Measurements from ENCODE around the gene MAD1L1. TPM values are rescaled to one million over a fixed set of nuclear protein-coding genes. Genes with fewer than 3 reads are reported as not detected.

MAD1L1 gene
- total and polyA plus RNA-seq, 4 donors: 12.8 to 20.7 (median 16.5) TPM

DNA sequence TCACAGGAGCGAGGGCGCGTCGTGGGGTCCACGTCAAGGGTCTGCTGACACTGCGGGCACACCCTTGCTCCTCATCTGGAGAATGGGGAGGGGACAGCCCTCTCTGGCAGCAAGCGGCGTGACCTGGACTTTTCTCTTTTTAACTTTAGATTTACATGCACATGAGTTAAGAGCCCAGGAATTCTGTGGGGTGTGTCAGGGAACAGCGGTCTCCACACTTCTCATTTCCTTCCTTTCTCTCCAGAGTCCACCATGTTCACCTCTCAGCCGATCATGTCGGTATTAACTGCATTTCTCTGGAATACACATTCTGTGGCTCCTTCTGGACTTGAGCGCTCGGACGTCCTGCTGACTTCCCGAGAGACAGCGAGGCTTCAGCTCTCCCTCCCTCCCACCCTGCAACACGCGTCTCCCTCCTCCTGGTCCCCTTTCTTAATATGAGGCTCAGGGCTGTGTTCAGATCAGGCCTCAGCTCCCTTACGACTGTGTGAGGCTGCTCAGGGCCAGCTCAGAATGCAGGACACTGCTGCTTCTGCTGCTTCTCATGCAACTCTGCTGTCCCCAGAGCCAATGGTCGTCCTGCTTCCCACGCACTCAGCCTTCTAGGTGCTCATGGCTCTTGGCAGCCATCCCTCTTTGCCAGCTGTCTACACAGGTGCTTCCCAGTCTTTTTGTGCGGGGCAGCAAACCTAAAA is 301.3 kb downstream of the MAD1L1 start:
- peaks cover 2 to 22% (median 12%) of the 10 kb centered on the region in 4 donors for H3K4me1 ChIP-seq (ENCODE audit: control insufficient read depth in 4 of 4, insufficient read depth in 4 of 4, low read length in 3 of 4)
- no peak overlapping the region for H3K27ac ChIP-seq (ENCODE audit: low read depth in 1 of 2, low read length in 2 of 2)
- no peak for DNase-seq (ENCODE audit: low spot score)
- no peak overlapping the region for H3K9ac ChIP-seq (ENCODE audit: low read depth in 1 of 2, low read length in 2 of 2)
- TF ChIP-seq, protein P1, sequence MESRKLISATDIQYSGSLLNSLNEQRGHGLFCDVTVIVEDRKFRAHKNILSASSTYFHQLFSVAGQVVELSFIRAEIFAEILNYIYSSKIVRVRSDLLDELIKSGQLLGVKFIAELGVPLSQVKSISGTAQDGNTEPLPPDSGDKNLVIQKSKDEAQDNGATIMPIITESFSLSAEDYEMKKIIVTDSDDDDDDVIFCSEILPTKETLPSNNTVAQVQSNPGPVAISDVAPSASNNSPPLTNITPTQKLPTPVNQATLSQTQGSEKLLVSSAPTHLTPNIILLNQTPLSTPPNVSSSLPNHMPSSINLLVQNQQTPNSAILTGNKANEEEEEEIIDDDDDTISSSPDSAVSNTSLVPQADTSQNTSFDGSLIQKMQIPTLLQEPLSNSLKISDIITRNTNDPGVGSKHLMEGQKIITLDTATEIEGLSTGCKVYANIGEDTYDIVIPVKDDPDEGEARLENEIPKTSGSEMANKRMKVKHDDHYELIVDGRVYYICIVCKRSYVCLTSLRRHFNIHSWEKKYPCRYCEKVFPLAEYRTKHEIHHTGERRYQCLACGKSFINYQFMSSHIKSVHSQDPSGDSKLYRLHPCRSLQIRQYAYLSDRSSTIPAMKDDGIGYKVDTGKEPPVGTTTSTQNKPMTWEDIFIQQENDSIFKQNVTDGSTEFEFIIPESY (IDR thresholded peaks at IDR 0.05): no peak
- TF ChIP-seq FOXA1 (IDR thresholded peaks at IDR 0.05): no peak
- no peak for TF ChIP-seq JUND (IDR thresholded peaks at IDR 0.05)
- no peak for TF ChIP-seq REST (IDR thresholded peaks at IDR 0.05)
- TF ChIP-seq, protein P2, sequence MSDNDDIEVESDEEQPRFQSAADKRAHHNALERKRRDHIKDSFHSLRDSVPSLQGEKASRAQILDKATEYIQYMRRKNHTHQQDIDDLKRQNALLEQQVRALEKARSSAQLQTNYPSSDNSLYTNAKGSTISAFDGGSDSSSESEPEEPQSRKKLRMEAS (IDR thresholded peaks at IDR 0.05): no peak
- no peak for TF ChIP-seq RAD21 (IDR thresholded peaks at IDR 0.05)
- TF ChIP-seq FOXA2 (IDR thresholded peaks at IDR 0.05): no peak
- no peak for TF ChIP-seq HNF4G (IDR thresholded peaks at IDR 0.05)
- TF ChIP-seq, protein P3, sequence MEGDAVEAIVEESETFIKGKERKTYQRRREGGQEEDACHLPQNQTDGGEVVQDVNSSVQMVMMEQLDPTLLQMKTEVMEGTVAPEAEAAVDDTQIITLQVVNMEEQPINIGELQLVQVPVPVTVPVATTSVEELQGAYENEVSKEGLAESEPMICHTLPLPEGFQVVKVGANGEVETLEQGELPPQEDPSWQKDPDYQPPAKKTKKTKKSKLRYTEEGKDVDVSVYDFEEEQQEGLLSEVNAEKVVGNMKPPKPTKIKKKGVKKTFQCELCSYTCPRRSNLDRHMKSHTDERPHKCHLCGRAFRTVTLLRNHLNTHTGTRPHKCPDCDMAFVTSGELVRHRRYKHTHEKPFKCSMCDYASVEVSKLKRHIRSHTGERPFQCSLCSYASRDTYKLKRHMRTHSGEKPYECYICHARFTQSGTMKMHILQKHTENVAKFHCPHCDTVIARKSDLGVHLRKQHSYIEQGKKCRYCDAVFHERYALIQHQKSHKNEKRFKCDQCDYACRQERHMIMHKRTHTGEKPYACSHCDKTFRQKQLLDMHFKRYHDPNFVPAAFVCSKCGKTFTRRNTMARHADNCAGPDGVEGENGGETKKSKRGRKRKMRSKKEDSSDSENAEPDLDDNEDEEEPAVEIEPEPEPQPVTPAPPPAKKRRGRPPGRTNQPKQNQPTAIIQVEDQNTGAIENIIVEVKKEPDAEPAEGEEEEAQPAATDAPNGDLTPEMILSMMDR (IDR thresholded peaks at IDR 0.05; ENCODE audit: low read depth, low read length, missing input control): no peak
- TF ChIP-seq HNF4A (conservative IDR thresholded peaks at IDR 0.05): no peak
- no peak for TF ChIP-seq YY1 (IDR thresholded peaks at IDR 0.05)
- WGBS: 96% methylated on average over 22 of the region's 22 CpGs
- H3K27me3 ChIP-seq (ENCODE audit: control insufficient read depth in 4 of 4, insufficient read depth in 4 of 4, low read length in 3 of 4): no peaks in the 10 kb centered on the region
- H3K9me3 ChIP-seq (ENCODE audit: control insufficient read depth in 4 of 4, low read length in 3 of 4): no peaks in the 10 kb centered on the region
- H3K4me3 ChIP-seq (ENCODE audit: low read depth in 1 of 3, low read length in 3 of 3): no peak overlapping the region
- H3K36me3 ChIP-seq (ENCODE audit: control insufficient read depth in 4 of 4, insufficient read depth in 3 of 4, low read depth in 1 of 4, low read length in 3 of 4): no peaks in the 10 kb centered on the region

GRCh38 chr7:1930381-1931065 is 302.2 kb downstream of the MAD1L1 start:
- Histone ChIP-seq H3K27me3 (ENCODE audit: control insufficient read depth in 4 of 4, insufficient read depth in 4 of 4, low read length in 3 of 4) (no peaks in the 10 kb centered on the region), H3K9me3 (ENCODE audit: control insufficient read depth in 4 of 4, low read length in 3 of 4) (no peaks in the 10 kb centered on the region), H3K27ac (ENCODE audit: low read depth in 1 of 2, low read length in 2 of 2) (no peak overlapping the region), H3K4me3 (ENCODE audit: low read depth in 1 of 3, low read length in 3 of 3) (no peak overlapping the region), H3K9ac (ENCODE audit: low read depth in 1 of 2, low read length in 2 of 2) (no peak overlapping the region), H3K36me3 (ENCODE audit: control insufficient read depth in 4 of 4, insufficient read depth in 3 of 4, low read depth in 1 of 4, low read length in 3 of 4) (no peaks in the 10 kb centered on the region), H3K4me1 (ENCODE audit: control insufficient read depth in 4 of 4, insufficient read depth in 4 of 4, low read length in 3 of 4) (peaks cover 2 to 25% (median 12%) of the 10 kb centered on the region in 4 donors)
- WGBS: 96% methylated on average over 35 of the region's 36 CpGs
- no peak for DNase-seq (ENCODE audit: low spot score)
- TF ChIP-seq SP1 (IDR thresholded peaks at IDR 0.05) (no peak), NR2F2 (IDR thresholded peaks at IDR 0.05) (no peak), REST (IDR thresholded peaks at IDR 0.05) (no peak), RXRA (IDR thresholded peaks at IDR 0.05) (no peak)
- TF ChIP-seq, protein P3 (IDR thresholded peaks at IDR 0.05; ENCODE audit: low read depth, low read length, missing input control): no peak
- TF ChIP-seq, protein P1 (IDR thresholded peaks at IDR 0.05): no peak
